Measurements from ENCODE around the gene BCAT1. TPM values are rescaled to one million over a fixed set of nuclear protein-coding genes. Genes with fewer than 3 reads are reported as not detected.

The BCAT1 gene
- total and polyA plus RNA-seq, 2 experiments from 2014 or later, result 53.6 to 181 TPM

GRCh38 chr12:24903329-24904088 lies 45.4 kb downstream of the BCAT1 start:
- TF ChIP-seq, protein P1, sequence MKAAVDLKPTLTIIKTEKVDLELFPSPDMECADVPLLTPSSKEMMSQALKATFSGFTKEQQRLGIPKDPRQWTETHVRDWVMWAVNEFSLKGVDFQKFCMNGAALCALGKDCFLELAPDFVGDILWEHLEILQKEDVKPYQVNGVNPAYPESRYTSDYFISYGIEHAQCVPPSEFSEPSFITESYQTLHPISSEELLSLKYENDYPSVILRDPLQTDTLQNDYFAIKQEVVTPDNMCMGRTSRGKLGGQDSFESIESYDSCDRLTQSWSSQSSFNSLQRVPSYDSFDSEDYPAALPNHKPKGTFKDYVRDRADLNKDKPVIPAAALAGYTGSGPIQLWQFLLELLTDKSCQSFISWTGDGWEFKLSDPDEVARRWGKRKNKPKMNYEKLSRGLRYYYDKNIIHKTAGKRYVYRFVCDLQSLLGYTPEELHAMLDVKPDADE (IDR thresholded peaks at IDR 0.05), result no peak
- TF ChIP-seq STAT1 (IDR thresholded peaks at IDR 0.05; ENCODE audit: unreplicated experiment) (no peak), NANOG (IDR thresholded peaks at IDR 0.05; ENCODE audit: borderline replicate concordance) (no peak), ZNF114 (CRISPR knock-in tag; IDR thresholded peaks at IDR 0.05) (no peak), ZNF331 (CRISPR knock-in tag; IDR thresholded peaks at IDR 0.05; ENCODE audit: low read depth) (no peak), EZH2 (IDR thresholded peaks at IDR 0.05; ENCODE audit: low read depth, unreplicated experiment) (no peak)
- TF ChIP-seq, protein P2, sequence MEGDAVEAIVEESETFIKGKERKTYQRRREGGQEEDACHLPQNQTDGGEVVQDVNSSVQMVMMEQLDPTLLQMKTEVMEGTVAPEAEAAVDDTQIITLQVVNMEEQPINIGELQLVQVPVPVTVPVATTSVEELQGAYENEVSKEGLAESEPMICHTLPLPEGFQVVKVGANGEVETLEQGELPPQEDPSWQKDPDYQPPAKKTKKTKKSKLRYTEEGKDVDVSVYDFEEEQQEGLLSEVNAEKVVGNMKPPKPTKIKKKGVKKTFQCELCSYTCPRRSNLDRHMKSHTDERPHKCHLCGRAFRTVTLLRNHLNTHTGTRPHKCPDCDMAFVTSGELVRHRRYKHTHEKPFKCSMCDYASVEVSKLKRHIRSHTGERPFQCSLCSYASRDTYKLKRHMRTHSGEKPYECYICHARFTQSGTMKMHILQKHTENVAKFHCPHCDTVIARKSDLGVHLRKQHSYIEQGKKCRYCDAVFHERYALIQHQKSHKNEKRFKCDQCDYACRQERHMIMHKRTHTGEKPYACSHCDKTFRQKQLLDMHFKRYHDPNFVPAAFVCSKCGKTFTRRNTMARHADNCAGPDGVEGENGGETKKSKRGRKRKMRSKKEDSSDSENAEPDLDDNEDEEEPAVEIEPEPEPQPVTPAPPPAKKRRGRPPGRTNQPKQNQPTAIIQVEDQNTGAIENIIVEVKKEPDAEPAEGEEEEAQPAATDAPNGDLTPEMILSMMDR (conservative IDR thresholded peaks at IDR 0.05; ENCODE audit: low read depth in 2 of 2), result no peak
- H3K9me2 ChIP-seq (ENCODE audit: insufficient read depth), result no peaks in the 10 kb centered on the region
- H2AFZ ChIP-seq, result peak overlapping the region; percentile 53; the same call in 1 of the 2 replicates
- peaks cover 25% of the 10 kb centered on the region for H3K36me3 Mint-ChIP-seq (ENCODE audit: low read depth)
- peaks cover 11% of the 10 kb centered on the region; the same call in 1 of the 2 replicates for H3F3A ChIP-seq (replicated peaks; ENCODE audit: low read depth)
- H3K36me3 ChIP-seq (ENCODE audit: insufficient read depth), result no peaks in the 10 kb centered on the region; the same call in 1 of the 2 replicates
- no peak overlapping the region; the same call in 2 of the 3 replicates for H3K4me3 Mint-ChIP-seq
- H3K27ac ChIP-seq (ENCODE audit: low read depth), result no peak overlapping the region
- peaks cover 50% of the 10 kb centered on the region for H3K4me1 ChIP-seq (ENCODE audit: insufficient read depth)
- DNase-seq (ENCODE audit: low spot score), result no peak
- H3K4me2 ChIP-seq, result peak overlapping the region; percentile 78
- H3K27me3 Mint-ChIP-seq (ENCODE audit: insufficient read depth, low read depth, poor library complexity), result peaks cover 16% of the 10 kb centered on the region
- H3K27ac Mint-ChIP-seq, result no peak overlapping the region
- H3K9me3 Mint-ChIP-seq, result no peaks in the 10 kb centered on the region
- peaks cover 18% of the 10 kb centered on the region for H4K20me1 ChIP-seq (replicated peaks; ENCODE audit: insufficient read depth)
- peaks cover 22% of the 10 kb centered on the region for H3K4me1 Mint-ChIP-seq
- peaks cover 86% of the 10 kb centered on the region for H3K79me2 ChIP-seq (replicated peaks; ENCODE audit: insufficient read depth)
- peak overlapping the region; percentile 84 for H3K4me3 ChIP-seq
- peaks cover 11% of the 10 kb centered on the region; the same call in 1 of the 2 replicates for H3K27me3 ChIP-seq (ENCODE audit: insufficient read depth)
- ATAC-seq, result peak; percentile 3

GRCh38 chr12:24902511-24903328 lies 46.2 kb downstream of the BCAT1 start:
- Histone ChIP-seq H3K4me2 (peak overlapping the region; percentile 78), H3K9me2 (ENCODE audit: insufficient read depth) (no peaks in the 10 kb centered on the region), H4K20me1 (replicated peaks; ENCODE audit: insufficient read depth) (peaks cover 18% of the 10 kb centered on the region), H2AFZ (peak overlapping the region; percentile 53), H3K4me1 (ENCODE audit: insufficient read depth) (peaks cover 43% of the 10 kb centered on the region), H3K36me3 (ENCODE audit: insufficient read depth) (no peaks in the 10 kb centered on the region), H3K27me3 (ENCODE audit: insufficient read depth) (peaks cover 11% of the 10 kb centered on the region; the same call in 1 of the 2 replicates), H3K4me3 (peak overlapping the region; percentile 84), H3F3A (replicated peaks; ENCODE audit: low read depth) (peaks cover 11% of the 10 kb centered on the region; the same call in 1 of the 2 replicates), H3K79me2 (replicated peaks; ENCODE audit: insufficient read depth) (peaks cover 85% of the 10 kb centered on the region), H3K27ac (ENCODE audit: low read depth) (peak overlapping the region; percentile 26; the same call in 1 of the 2 replicates)
- Mint-ChIP-seq H3K4me3 (no peak overlapping the region; the same call in 2 of the 3 replicates), H3K27ac (no peak overlapping the region), H3K36me3 (ENCODE audit: low read depth) (peaks cover 29% of the 10 kb centered on the region), H3K9me3 (no peaks in the 10 kb centered on the region), H3K4me1 (peaks cover 22% of the 10 kb centered on the region), H3K27me3 (ENCODE audit: insufficient read depth, low read depth, poor library complexity) (peaks cover 16% of the 10 kb centered on the region)
- DNase-seq (ENCODE audit: low spot score), result peak; percentile 79
- peak; percentile 82 for ATAC-seq
- peak; percentile 31; the same call in 1 of the 2 replicates for TF ChIP-seq POLR2AphosphoS5 (IDR thresholded peaks at IDR 0.05; ENCODE audit: low read depth)
- no peak for TF ChIP-seq EZH2phosphoT487 (IDR thresholded peaks at IDR 0.05; ENCODE audit: unreplicated experiment)
- no peak for TF ChIP-seq STAT1 (IDR thresholded peaks at IDR 0.05; ENCODE audit: unreplicated experiment)
